Fibroblast of lung (primary cell): ENCODE results near the gene RADIL.

Experiments
- EZH2 ChIP-seq: IDR thresholded peaks from 2 replicates; pipeline ENCODE4 v1.5.1; 2012; ENCODE audit warnings: low read length, control low read depth, mild to moderate bottlenecking; ENCODE audit errors: missing control alignments
- TF ChIP-seq, protein P1 (sequence below), 2 donors: IDR thresholded peaks in 1 of 2; conservative IDR thresholded peaks in 1 of 2; 1 replicate in 1 of 2; 2 replicates in 1 of 2; pipeline ENCODE4 v1.5.1; 2011 to 2012; ENCODE audit warnings: low read length in 2 of 2, control low read depth in 1 of 2, inconsistent platforms in 1 of 2, low read depth in 1 of 2, mild to moderate bottlenecking in 1 of 2

DNA sequence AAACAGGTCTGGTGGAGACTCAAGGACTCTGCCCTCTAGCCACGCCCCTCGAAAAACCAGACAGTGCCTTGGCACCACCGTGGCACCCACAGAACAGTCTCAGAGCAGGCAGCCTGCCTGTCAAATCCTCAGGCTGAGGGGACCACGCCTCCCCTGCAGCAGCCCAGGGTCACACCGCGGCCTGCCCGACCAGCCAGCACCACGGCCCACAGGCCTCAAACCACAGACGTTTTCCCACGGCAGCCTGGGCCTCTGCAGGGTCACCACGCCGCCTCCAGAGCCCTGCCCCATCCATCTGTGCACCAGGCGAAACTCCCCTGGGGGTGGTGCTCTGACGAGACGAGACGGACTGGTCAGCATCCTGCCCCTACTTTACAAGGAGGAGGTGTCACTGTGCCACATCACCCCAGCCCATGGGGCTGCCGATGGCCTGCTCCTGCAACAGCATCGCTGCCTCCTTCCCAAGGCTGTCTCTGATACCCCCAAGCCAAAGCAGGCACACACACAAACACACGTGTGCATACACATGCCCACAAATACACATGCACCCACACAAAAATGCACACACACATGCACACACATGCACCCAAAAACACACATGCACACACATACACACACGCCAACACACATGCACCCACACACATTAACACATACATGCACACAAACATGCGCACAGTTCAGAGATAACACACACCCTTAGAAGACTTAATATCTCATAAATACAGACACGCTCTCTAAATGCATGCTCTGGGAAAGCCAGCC, 46.3 kb downstream of the RADIL start:
- TF ChIP-seq, protein P1, sequence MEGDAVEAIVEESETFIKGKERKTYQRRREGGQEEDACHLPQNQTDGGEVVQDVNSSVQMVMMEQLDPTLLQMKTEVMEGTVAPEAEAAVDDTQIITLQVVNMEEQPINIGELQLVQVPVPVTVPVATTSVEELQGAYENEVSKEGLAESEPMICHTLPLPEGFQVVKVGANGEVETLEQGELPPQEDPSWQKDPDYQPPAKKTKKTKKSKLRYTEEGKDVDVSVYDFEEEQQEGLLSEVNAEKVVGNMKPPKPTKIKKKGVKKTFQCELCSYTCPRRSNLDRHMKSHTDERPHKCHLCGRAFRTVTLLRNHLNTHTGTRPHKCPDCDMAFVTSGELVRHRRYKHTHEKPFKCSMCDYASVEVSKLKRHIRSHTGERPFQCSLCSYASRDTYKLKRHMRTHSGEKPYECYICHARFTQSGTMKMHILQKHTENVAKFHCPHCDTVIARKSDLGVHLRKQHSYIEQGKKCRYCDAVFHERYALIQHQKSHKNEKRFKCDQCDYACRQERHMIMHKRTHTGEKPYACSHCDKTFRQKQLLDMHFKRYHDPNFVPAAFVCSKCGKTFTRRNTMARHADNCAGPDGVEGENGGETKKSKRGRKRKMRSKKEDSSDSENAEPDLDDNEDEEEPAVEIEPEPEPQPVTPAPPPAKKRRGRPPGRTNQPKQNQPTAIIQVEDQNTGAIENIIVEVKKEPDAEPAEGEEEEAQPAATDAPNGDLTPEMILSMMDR (conservative IDR thresholded peaks at IDR 0.05 in 1 of 2, IDR thresholded peaks at IDR 0.05 in 1 of 2; ENCODE audit: low read depth in 1 of 2, low read length in 2 of 2) = no peak
- TF ChIP-seq EZH2 = no peak
